HL-60 (cell line): ENCODE measurements around the gene HOXA7.

ENCODE experiments used
- DNase-seq, 2 experiments: peaks; one replicate each; pipeline ENCODE4 v3.0.0-alpha.2; 2010 to 2020; ENCODE audit warnings: low read depth in 1 of 2, low spot score in 1 of 2
- H3K27ac ChIP-seq: fragments of 250-450 bp; sonication (Bioruptor Pico); replicated peaks from 2 replicates; pipeline ENCODE4 v1.5.1; 2020; ENCODE audit warnings: mild to moderate bottlenecking, moderate library complexity
- H3K27me3 ChIP-seq: fragments of 250-450 bp; sonication (Bioruptor Pico); 2 replicates; pipeline ENCODE4 v1.5.1; 2021; ENCODE audit warnings: mild to moderate bottlenecking, moderate library complexity; ENCODE audit not compliant: insufficient read depth, poor library complexity, severe bottlenecking
- H3K4me3 ChIP-seq: replicated peaks from 2 replicates; pipeline ENCODE4 v1.5.1; 2011; ENCODE audit warnings: mild to moderate bottlenecking, control low read depth, low read length; ENCODE audit not compliant: insufficient read depth
- GABPA ChIP-seq: IDR thresholded peaks from 2 replicates; pipeline ENCODE4 v1.6.1; 2012; ENCODE audit warnings: low read depth
- POLR2AphosphoS5 ChIP-seq: IDR thresholded peaks from 2 replicates; pipeline ENCODE4 v1.6.1; 2012; ENCODE audit warnings: low read depth
- SPI1 ChIP-seq: IDR thresholded peaks from 2 replicates; pipeline ENCODE4 v1.6.1; 2012; ENCODE audit warnings: low read depth, mild to moderate bottlenecking, borderline replicate concordance
- TF ChIP-seq, protein P1 (sequence below): IDR thresholded peaks from one replicate; pipeline ENCODE4 v1.5.1; 2011; ENCODE audit warnings: low read length, control low read depth, inconsistent platforms; ENCODE audit not compliant: insufficient read depth
- TF ChIP-seq, protein P2 (sequence below): IDR thresholded peaks from 2 replicates; pipeline ENCODE4 v1.6.1; 2012; ENCODE audit warnings: low read depth; ENCODE audit not compliant: insufficient replicate concordance

HOXA7 gene

DNA sequence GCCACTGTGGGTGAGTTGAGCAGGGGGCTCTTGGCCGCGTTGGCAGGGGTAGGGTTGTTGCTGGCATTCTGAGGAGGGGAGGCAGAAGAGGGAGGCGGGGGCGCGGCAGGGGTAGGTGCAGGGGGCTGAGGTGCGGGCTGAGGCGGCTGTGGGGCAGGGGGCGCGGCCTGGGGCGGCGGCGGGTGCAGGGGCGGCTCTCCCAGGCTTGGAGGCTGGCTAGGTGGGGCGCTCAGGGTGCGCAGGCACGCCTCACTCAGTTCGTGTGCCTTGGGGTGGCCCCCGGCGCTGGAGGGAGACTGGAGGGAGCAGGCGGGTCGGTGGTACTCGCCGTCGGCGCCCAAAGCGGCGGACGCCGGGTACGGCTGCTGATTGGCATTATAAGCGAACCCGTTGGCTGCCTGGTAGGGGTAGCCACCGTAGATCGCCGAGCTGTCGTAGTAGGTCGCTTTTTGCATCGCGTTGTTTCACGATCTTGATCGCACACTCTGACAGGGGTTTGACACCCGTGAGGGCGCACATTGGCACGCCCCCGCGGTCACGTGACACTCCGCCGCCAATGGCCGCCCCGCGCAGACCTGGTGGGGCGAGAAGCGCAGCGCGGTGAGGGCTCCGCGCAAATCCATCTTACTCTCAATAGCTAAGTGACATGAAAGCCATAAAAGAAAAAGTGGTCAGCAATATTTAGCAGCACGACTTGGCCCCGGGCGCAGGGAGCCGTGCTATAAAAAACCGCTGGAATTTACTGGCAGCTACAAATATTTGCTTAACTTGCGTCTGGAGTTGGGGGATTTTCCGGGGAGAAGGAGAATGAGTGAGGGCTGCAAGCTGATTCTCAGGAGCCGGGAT is 46.1 kb downstream of the HOXA7 start:
- TF ChIP-seq, protein P1, sequence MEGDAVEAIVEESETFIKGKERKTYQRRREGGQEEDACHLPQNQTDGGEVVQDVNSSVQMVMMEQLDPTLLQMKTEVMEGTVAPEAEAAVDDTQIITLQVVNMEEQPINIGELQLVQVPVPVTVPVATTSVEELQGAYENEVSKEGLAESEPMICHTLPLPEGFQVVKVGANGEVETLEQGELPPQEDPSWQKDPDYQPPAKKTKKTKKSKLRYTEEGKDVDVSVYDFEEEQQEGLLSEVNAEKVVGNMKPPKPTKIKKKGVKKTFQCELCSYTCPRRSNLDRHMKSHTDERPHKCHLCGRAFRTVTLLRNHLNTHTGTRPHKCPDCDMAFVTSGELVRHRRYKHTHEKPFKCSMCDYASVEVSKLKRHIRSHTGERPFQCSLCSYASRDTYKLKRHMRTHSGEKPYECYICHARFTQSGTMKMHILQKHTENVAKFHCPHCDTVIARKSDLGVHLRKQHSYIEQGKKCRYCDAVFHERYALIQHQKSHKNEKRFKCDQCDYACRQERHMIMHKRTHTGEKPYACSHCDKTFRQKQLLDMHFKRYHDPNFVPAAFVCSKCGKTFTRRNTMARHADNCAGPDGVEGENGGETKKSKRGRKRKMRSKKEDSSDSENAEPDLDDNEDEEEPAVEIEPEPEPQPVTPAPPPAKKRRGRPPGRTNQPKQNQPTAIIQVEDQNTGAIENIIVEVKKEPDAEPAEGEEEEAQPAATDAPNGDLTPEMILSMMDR = no peak
- TF ChIP-seq SPI1 = no peak
- TF ChIP-seq, protein P2, sequence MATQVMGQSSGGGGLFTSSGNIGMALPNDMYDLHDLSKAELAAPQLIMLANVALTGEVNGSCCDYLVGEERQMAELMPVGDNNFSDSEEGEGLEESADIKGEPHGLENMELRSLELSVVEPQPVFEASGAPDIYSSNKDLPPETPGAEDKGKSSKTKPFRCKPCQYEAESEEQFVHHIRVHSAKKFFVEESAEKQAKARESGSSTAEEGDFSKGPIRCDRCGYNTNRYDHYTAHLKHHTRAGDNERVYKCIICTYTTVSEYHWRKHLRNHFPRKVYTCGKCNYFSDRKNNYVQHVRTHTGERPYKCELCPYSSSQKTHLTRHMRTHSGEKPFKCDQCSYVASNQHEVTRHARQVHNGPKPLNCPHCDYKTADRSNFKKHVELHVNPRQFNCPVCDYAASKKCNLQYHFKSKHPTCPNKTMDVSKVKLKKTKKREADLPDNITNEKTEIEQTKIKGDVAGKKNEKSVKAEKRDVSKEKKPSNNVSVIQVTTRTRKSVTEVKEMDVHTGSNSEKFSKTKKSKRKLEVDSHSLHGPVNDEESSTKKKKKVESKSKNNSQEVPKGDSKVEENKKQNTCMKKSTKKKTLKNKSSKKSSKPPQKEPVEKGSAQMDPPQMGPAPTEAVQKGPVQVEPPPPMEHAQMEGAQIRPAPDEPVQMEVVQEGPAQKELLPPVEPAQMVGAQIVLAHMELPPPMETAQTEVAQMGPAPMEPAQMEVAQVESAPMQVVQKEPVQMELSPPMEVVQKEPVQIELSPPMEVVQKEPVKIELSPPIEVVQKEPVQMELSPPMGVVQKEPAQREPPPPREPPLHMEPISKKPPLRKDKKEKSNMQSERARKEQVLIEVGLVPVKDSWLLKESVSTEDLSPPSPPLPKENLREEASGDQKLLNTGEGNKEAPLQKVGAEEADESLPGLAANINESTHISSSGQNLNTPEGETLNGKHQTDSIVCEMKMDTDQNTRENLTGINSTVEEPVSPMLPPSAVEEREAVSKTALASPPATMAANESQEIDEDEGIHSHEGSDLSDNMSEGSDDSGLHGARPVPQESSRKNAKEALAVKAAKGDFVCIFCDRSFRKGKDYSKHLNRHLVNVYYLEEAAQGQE = no peak
- Histone ChIP-seq H3K27ac (no peak overlapping the region), H3K4me3 (no peak overlapping the region), H3K27me3 (peaks cover 4% of the 10 kb centered on the region)
- DNase-seq = no peak

DNA sequence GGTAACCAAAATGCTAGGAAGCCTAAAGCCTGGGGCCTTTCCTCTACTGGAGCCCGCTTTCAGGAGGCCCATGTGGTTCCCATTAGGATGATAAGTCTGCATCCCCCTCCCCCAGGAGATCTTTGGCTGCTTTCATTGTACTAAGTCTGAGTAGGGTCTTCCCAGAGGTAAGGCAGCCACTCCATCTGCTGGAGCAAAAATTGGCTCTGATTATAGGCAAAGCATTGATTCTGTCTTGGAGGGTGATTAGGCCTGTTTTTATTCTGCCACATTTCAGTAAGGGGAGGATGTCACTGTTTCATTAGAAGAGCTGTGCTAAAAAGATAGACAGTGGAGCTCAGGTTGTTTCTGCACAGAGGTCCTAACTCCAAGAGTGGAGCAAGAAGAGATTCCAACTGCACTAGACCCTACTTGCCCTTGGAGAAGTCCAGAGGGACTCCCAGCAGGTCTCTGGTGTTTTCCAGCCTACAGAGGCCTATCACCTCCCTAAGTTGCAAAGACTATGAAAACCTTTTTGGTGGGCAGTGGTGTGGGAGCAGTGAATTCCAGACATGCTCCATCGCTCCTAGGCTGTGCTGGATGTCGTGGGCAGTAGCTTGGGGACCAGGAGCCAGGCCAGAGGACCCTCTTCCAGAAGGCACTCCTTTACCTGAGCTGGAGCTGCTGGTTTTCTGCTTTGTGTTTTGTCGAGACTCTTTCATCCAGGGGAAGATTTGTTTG is 46.8 kb downstream of the HOXA7 start:
- no peak for DNase-seq
- TF ChIP-seq SPI1 = no peak
- TF ChIP-seq, protein P1 = no peak
- no peak for TF ChIP-seq GABPA
- TF ChIP-seq, protein P2 = no peak
- no peak for TF ChIP-seq POLR2AphosphoS5
- Histone ChIP-seq H3K27ac (no peak overlapping the region), H3K27me3 (peaks cover 9% of the 10 kb centered on the region), H3K4me3 (no peak overlapping the region)

DNA sequence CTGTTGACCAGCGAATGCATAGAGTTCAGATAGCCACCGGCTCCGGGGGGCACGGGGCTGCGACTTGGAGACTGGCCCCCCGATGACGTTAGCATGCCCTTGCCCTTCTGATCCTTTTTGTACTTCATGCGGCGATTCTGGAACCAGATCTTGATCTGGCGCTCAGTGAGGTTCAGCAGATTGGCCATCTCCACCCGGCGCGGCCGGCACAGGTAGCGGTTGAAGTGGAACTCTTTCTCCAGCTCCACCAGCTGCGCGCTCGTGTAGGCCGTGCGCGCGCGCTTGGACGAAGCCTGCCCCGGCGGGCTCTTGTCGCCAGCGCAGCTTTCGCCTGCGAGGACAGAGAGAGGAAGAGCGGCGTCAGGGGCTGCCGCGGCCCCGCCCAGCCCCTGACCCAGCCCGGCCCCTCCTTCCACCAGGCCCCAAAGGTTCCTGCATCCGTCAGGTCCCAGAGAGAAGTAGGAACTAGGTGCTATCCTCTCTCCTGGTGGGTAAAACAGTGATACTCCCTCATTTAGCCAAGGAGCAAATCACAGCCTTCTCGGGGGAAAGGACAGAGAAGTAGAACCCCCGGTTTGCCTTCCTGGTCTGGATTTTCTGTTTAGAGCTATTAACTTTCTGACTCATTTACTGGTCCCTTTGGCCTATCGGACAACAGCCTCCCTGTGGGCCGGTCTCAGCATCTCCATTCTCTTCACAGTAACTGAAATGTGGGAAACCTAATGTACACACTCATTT is 47.9 kb downstream of the HOXA7 start:
- H3K4me3 ChIP-seq = no peak overlapping the region
- H3K27me3 ChIP-seq = peaks cover 16% of the 10 kb centered on the region
- DNase-seq = no peak
- TF ChIP-seq SPI1 = no peak
- TF ChIP-seq, protein P1 = no peak
- no peak overlapping the region for H3K27ac ChIP-seq
